ENCODE data around the gene PEX5L. TPM values are rescaled to one million over a fixed set of nuclear protein-coding genes. Genes with fewer than 3 reads are reported as not detected.

The PEX5L gene
- total RNA-seq, 2 donors from 2014 or later, result 0.86 to 1.9 TPM

GRCh38 chr3:179760944-179761343, 275.8 kb downstream of the PEX5L start:
- Histone ChIP-seq H3K4me3 (ENCODE audit: low read length) (no peak overlapping the region), H3K36me3 (ENCODE audit: control insufficient read depth, insufficient read depth, low read length) (peaks cover 37% of the 10 kb centered on the region), H3K9ac (ENCODE audit: extremely low read depth, low read length, poor library complexity, severe bottlenecking) (no peak overlapping the region), H3K4me1 (ENCODE audit: control insufficient read depth, insufficient read depth, low read length) (no peaks in the 10 kb centered on the region), H3K27me3 (ENCODE audit: control insufficient read depth, insufficient read depth, low read length, poor library complexity, severe bottlenecking) (no peaks in the 10 kb centered on the region), H3K9me3 (ENCODE audit: control insufficient read depth, low read length) (peaks cover 4% of the 10 kb centered on the region), H3K27ac (ENCODE audit: low read depth, low read length) (no peak overlapping the region)
- DNase-seq, result no peak
- Mint-ChIP-seq H3K4me1 (no peaks in the 10 kb centered on the region), H3K27me3 (ENCODE audit: insufficient read depth) (no peaks in the 10 kb centered on the region), H3K9me3 (no peaks in the 10 kb centered on the region), H3K36me3 (ENCODE audit: low read depth) (peaks cover 75% of the 10 kb centered on the region), H3K27ac (no peak overlapping the region), H3K4me3 (no peak overlapping the region)
- WGBS, 2 experiments (ENCODE audit: insufficient coverage in 1 of 2, insufficient read length in 1 of 2), result 95% methylated on average over 7 to 8 of the region's 8 CpGs
- TF ChIP-seq CTCF (conservative IDR thresholded peaks at IDR 0.05), result no peak

GRCh38 chr3:179750720-179751328, 285.9 kb downstream of the PEX5L start:
- Histone ChIP-seq H3K9me3 (ENCODE audit: control insufficient read depth, low read length) (no peaks in the 10 kb centered on the region), H3K36me3 (ENCODE audit: control insufficient read depth, insufficient read depth, low read length) (peaks cover 20% of the 10 kb centered on the region), H3K27ac (ENCODE audit: low read depth, low read length) (no peak overlapping the region), H3K27me3 (ENCODE audit: control insufficient read depth, insufficient read depth, low read length, poor library complexity, severe bottlenecking) (no peaks in the 10 kb centered on the region), H3K4me3 (ENCODE audit: low read length) (no peak overlapping the region), H3K4me1 (ENCODE audit: control insufficient read depth, insufficient read depth, low read length) (no peaks in the 10 kb centered on the region), H3K9ac (ENCODE audit: extremely low read depth, low read length, poor library complexity, severe bottlenecking) (no peak overlapping the region)
- Mint-ChIP-seq H3K27ac (no peak overlapping the region), H3K9me3 (no peaks in the 10 kb centered on the region), H3K27me3 (ENCODE audit: insufficient read depth) (no peaks in the 10 kb centered on the region), H3K36me3 (ENCODE audit: low read depth) (peaks cover 21% of the 10 kb centered on the region), H3K4me1 (peaks cover 10% of the 10 kb centered on the region), H3K4me3 (no peak overlapping the region)
- WGBS, 2 experiments (ENCODE audit: insufficient coverage in 1 of 2, insufficient read length in 1 of 2), result 77 to 80% methylated on average over 2 to 6 of the region's 6 CpGs
- DNase-seq, result no peak
- TF ChIP-seq CTCF (conservative IDR thresholded peaks at IDR 0.05), result peak; percentile 76

- Mint-ChIP-seq H3K36me3 (ENCODE audit: low read depth) (peaks cover 31% of the 10 kb centered on the region), H3K9me3 (no peaks in the 10 kb centered on the region), H3K27ac (no peak overlapping the region), H3K4me3 (no peak overlapping the region), H3K4me1 (no peaks in the 10 kb centered on the region), H3K27me3 (ENCODE audit: insufficient read depth) (no peaks in the 10 kb centered on the region)
- no peaks in the 10 kb centered on the region for H3K27me3 ChIP-seq (ENCODE audit: control insufficient read depth, insufficient read depth, low read length, poor library complexity, severe bottlenecking)
- H3K9ac ChIP-seq (ENCODE audit: extremely low read depth, low read length, poor library complexity, severe bottlenecking), result no peak overlapping the region
- H3K27ac ChIP-seq (ENCODE audit: low read depth, low read length), result no peak overlapping the region
- no peak for DNase-seq
- no peak for TF ChIP-seq CTCF (conservative IDR thresholded peaks at IDR 0.05)
- no peaks in the 10 kb centered on the region for H3K9me3 ChIP-seq (ENCODE audit: control insufficient read depth, low read length)
- WGBS, 2 experiments (ENCODE audit: insufficient coverage in 1 of 2, insufficient read length in 1 of 2), result 74 to 100% methylated on average over 2 to 5 of the region's 5 CpGs
- H3K4me1 ChIP-seq (ENCODE audit: control insufficient read depth, insufficient read depth, low read length), result no peaks in the 10 kb centered on the region
- no peak overlapping the region for H3K4me3 ChIP-seq (ENCODE audit: low read length)
- peaks cover 30% of the 10 kb centered on the region for H3K36me3 ChIP-seq (ENCODE audit: control insufficient read depth, insufficient read depth, low read length)
Observed at GRCh38 chr3:179745716-179746115, 291.0 kb downstream of the PEX5L start.

Measured in endodermal cell (in vitro differentiated cells).